Measurements from ENCODE around the gene ZNF524. TPM values are rescaled to one million over a fixed set of nuclear protein-coding genes. Genes with fewer than 3 reads are reported as not detected.

ZNF524 gene
- total RNA-seq, 4 donors from 2014 or later: 29.4 to 49.9 (median 47.0) TPM

DNA sequence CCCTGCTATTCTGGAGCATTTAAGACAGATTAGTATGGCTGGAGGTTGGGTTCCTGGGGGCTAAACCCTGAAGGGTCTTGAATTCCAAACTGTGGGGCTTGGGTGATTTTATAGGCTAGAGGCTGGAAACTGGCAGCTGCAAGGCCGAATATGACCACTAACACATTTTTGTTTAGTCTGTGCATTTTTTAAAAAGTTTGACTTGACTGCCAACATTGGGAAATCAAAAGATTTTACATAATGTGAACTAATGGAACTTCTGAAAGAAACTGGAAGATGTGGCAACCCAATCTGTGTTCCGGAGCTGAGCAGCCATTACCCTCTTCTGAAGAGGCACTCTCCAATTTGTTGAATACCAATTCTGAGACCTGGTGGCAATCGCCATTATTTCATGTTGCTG, 19.2 kb downstream of the ZNF524 start:
- Histone ChIP-seq H3K4me3 (no peak overlapping the region), H3K9me3 (no peaks in the 10 kb centered on the region), H3K27ac (no peak overlapping the region), H3K36me3 (peaks cover 50% of the 10 kb centered on the region), H3K4me1 (peaks cover 9% of the 10 kb centered on the region), H3K27me3 (no peaks in the 10 kb centered on the region)
- 80% methylated on average over 3 of the region's 3 CpGs for WGBS
- no peak for DNase-seq (ENCODE audit: low spot score in 2 of 2)
- no peak for TF ChIP-seq POLR2A (IDR thresholded peaks at IDR 0.05)
- no peak for TF ChIP-seq EP300 (IDR thresholded peaks at IDR 0.05)
- TF ChIP-seq, protein P1, sequence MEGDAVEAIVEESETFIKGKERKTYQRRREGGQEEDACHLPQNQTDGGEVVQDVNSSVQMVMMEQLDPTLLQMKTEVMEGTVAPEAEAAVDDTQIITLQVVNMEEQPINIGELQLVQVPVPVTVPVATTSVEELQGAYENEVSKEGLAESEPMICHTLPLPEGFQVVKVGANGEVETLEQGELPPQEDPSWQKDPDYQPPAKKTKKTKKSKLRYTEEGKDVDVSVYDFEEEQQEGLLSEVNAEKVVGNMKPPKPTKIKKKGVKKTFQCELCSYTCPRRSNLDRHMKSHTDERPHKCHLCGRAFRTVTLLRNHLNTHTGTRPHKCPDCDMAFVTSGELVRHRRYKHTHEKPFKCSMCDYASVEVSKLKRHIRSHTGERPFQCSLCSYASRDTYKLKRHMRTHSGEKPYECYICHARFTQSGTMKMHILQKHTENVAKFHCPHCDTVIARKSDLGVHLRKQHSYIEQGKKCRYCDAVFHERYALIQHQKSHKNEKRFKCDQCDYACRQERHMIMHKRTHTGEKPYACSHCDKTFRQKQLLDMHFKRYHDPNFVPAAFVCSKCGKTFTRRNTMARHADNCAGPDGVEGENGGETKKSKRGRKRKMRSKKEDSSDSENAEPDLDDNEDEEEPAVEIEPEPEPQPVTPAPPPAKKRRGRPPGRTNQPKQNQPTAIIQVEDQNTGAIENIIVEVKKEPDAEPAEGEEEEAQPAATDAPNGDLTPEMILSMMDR (IDR thresholded peaks at IDR 0.05): no peak
- no peak for TF ChIP-seq POLR2AphosphoS5 (IDR thresholded peaks at IDR 0.05)

DNA sequence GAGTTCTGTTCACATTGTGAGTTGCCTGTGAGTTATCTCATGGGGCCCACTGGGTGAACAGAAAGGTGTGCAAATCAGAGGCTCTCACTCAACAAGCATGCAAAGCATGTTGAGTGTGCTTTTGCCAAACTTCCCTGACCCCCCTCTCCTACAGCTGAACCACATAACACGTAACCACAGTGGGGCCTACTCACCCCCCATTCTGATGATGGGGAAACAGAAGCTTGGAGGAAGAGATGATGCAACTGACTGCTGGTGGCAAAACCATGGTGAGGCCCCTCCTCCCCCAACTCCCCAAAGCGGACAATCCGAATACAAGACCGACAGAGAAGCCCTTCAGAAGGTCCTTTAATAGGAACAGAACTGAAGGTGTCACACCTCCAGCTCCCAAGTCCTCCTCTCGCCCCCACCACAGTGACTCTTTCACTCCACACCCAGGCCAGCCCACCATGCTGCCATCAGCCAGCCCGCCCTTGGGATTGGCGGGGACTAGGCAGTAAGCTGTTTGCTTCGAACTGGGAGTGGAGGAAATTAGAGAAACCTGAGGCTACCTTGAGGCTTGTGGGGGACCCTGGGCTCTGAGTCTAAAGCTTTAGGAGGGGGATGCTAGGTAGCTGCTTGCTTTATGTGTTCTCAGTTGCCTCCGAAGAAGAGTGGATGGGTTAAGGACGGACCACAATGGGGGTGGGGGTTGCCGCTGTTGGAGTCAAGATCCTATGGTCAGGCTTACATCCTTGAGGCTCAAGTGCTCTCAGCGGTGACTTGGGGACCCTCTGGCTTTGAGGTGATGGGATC, 20.5 kb downstream of the ZNF524 start:
- 87% methylated on average over 12 of the region's 12 CpGs for WGBS
- H3K27ac ChIP-seq: no peak overlapping the region
- H3K4me3 ChIP-seq: no peak overlapping the region
- H3K36me3 ChIP-seq: peaks cover 37% of the 10 kb centered on the region
- H3K27me3 ChIP-seq: no peaks in the 10 kb centered on the region
- TF ChIP-seq EP300 (IDR thresholded peaks at IDR 0.05) (no peak), POLR2AphosphoS5 (IDR thresholded peaks at IDR 0.05) (no peak), POLR2A (IDR thresholded peaks at IDR 0.05) (no peak)
- TF ChIP-seq, protein P1 (IDR thresholded peaks at IDR 0.05): no peak
- peaks cover 16% of the 10 kb centered on the region for H3K4me1 ChIP-seq
- DNase-seq (ENCODE audit: low spot score in 2 of 2): no peak
- no peaks in the 10 kb centered on the region for H3K9me3 ChIP-seq

DNA sequence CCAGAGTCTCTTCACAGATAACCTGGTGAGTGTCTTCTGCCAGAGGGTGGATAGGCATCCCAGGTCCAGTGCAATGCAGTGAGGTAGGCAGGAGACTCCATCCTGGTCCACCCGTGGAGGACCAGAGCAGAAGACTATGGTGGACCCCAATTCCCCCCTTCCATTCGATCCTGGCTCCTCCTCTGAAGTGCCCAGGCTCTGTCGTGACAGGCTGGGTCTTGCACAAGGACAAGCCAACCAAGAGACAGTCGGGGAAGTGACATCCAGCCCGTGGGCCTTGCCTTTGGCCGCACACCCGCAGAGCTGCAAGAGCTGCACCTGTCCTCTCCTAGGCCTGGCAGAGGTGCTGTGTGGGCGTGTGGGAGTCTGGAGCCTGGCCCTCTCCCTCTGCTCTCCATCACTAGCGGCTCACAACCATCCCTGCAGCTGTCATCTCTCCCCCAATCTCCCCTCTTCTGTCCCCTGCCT, 21.2 kb downstream of the ZNF524 start:
- 77% methylated on average over 4 of the region's 9 CpGs for WGBS
- Histone ChIP-seq H3K4me1 (peaks cover 16% of the 10 kb centered on the region), H3K27ac (no peak overlapping the region), H3K9me3 (no peaks in the 10 kb centered on the region), H3K27me3 (no peaks in the 10 kb centered on the region), H3K4me3 (no peak overlapping the region), H3K36me3 (peaks cover 31% of the 10 kb centered on the region)
- peak in 1 of 2 donors; percentile 68 for DNase-seq (ENCODE audit: low spot score in 2 of 2)
- TF ChIP-seq POLR2A (IDR thresholded peaks at IDR 0.05): no peak
- TF ChIP-seq EP300 (IDR thresholded peaks at IDR 0.05): no peak
- TF ChIP-seq, protein P1 (IDR thresholded peaks at IDR 0.05): no peak
- TF ChIP-seq POLR2AphosphoS5 (IDR thresholded peaks at IDR 0.05): no peak

DNA sequence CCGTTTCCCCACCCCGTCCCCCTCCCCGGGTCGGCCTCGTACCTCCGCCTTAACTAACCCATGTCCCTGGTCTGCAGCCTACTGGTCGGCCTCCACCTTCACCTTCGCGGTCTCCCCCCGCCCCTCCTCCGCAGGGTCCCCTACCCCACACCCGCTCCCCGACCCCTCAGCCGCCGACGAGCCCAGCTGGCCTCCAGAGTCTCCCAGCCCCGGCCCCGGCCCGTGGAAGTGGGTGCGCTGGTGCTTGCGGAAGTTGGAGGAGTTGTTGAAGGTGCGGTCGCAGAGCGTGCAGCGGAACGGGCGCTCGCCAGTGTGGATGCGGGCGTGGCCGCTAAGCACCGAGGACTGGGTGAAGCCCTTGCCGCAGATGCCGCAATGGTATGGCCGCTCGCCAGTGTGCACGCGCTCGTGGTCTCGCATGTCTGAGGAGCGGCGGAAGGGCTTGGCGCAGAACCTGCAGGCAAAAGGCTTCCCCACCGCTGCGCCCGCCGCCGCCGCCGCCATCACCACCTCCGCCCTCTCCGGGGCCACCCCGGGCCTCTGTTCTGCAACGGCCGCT, 21.7 kb downstream of the ZNF524 start:
- WGBS: 95% methylated on average over 29 of the region's 55 CpGs
- DNase-seq (ENCODE audit: low spot score in 2 of 2): peak in 1 of 2 donors; percentile 67
- no peaks in the 10 kb centered on the region for H3K27me3 ChIP-seq
- peaks cover 16% of the 10 kb centered on the region for H3K4me1 ChIP-seq
- no peak overlapping the region for H3K27ac ChIP-seq
- H3K4me3 ChIP-seq: no peak overlapping the region
- H3K9me3 ChIP-seq: no peaks in the 10 kb centered on the region
- TF ChIP-seq POLR2A (IDR thresholded peaks at IDR 0.05) (no peak), POLR2AphosphoS5 (IDR thresholded peaks at IDR 0.05) (no peak), EP300 (IDR thresholded peaks at IDR 0.05) (no peak)
- TF ChIP-seq, protein P1 (IDR thresholded peaks at IDR 0.05): no peak
- peaks cover 26% of the 10 kb centered on the region for H3K36me3 ChIP-seq

DNA sequence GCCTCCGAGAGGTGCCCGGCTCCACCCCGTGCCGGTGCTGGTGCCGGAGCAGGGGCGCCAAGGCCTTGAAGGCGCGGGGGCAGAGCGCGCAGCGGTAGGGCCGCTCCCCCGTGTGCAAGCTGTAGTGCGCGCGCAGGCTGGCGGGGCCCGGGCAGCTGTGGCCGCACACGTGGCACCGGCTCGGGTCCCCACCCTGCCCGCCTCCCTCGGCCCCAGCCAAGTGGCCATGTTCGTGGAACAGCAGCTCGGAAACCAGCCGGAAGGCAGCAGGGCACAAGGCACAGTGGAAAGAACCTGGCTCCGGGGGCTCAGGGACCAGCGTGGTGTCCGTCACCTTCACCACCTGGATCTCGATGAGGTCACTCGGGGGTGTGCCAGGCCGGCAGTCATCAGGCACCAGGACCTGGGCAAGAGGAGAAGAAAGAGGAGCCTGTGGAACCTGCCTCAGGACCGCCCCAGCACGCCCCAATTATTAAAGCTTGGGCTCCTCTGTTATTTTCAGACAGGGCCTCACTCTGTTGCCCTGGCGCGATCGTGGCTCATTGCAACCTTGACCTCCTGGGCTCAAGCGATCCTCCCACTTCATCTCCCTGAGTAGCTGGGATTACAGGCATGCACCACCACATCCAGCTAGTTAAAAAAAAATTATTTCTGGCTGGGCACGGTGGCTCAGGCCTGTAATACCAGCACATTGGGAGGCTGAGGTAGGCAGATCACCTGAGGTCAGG, 22.3 kb downstream of the ZNF524 start:
- H3K27ac ChIP-seq: no peak overlapping the region
- H3K36me3 ChIP-seq: peaks cover 19% of the 10 kb centered on the region
- H3K4me3 ChIP-seq: no peak overlapping the region
- no peaks in the 10 kb centered on the region for H3K27me3 ChIP-seq
- 87% methylated on average over 21 of the region's 40 CpGs for WGBS
- DNase-seq (ENCODE audit: low spot score in 2 of 2): peak in 1 of 2 donors; percentile 67
- TF ChIP-seq POLR2AphosphoS5 (IDR thresholded peaks at IDR 0.05) (no peak), EP300 (IDR thresholded peaks at IDR 0.05) (no peak), POLR2A (IDR thresholded peaks at IDR 0.05) (no peak)
- TF ChIP-seq, protein P1 (IDR thresholded peaks at IDR 0.05): no peak
- H3K9me3 ChIP-seq: no peaks in the 10 kb centered on the region
- peaks cover 16% of the 10 kb centered on the region for H3K4me1 ChIP-seq
